HG03442 (cell line): ENCODE results near the gene CYP17A1.
"Not testable (repeated sequence)": the region's sequence is repeated elsewhere in the genome, so short reads cannot be mapped to it uniquely, and the experiment has no call there.

Source experiments
- ATAC-seq: cut with Tn5 transposase; IDR thresholded peaks from one replicate; pipeline ENCODE4 v1.9.1; 2021; ENCODE audit warnings: mild to moderate bottlenecking, moderate library complexity; ENCODE audit not compliant: unreplicated experiment

Gene CYP17A1

GRCh38 chr10:102835007-102835482 is 2.2 kb downstream of the CYP17A1 start:
- no peak for ATAC-seq

- ATAC-seq: no peak
These were observed 3.1 kb downstream of the CYP17A1 start for GRCh38 chr10:102834143-102834542.

- ATAC-seq: no peak
These were observed 4.2 kb downstream of the CYP17A1 start for GRCh38 chr10:102832987-102833386.

- no peak for ATAC-seq
These were observed 5.0 kb downstream of the CYP17A1 start for GRCh38 chr10:102832248-102832647.

DNA sequence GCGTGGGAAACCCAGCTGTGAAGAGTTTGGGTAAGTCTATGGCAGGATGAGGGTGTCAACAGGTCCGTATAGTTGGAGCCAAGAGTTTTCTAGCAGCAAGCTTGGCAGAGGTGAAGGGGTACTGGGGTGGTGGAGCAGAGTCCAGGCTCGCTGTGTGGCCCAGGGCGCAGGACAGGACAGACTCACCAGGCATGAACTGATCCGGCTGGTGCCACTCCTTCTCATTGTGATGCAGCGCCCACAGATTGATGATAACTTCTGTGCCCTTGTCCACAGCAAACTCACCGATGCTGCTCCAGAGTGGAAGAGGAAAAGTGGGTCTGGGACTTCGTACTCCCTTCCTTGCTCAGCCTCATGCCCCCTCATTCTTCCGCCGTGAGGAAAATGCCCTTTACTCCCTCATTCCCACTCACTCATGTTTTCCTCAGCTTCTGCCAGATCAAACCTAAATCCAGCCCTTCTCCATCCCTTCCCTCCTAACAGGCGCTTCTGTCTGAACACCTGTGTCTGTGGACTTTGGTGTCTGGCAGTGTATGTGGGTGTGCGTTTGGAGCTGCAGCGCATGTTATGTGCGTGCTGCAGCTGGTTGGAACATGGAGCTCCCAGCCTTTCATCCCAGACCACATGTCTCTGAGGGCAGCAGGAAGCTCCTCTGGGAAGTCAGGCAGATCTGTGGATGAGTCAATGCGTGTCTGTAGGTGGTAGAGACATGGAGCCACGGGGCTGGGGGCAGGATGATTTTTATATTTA is 5.7 kb downstream of the CYP17A1 start:
- ATAC-seq: no peak

- ATAC-seq: no peak
These were observed 9.6 kb downstream of the CYP17A1 start for GRCh38 chr10:102827597-102827975.

- ATAC-seq: no peak
These were observed 10.9 kb downstream of the CYP17A1 start for GRCh38 chr10:102826148-102826796.

GRCh38 chr10:102824664-102825063 is 12.5 kb downstream of the CYP17A1 start:
- ATAC-seq: no peak

DNA sequence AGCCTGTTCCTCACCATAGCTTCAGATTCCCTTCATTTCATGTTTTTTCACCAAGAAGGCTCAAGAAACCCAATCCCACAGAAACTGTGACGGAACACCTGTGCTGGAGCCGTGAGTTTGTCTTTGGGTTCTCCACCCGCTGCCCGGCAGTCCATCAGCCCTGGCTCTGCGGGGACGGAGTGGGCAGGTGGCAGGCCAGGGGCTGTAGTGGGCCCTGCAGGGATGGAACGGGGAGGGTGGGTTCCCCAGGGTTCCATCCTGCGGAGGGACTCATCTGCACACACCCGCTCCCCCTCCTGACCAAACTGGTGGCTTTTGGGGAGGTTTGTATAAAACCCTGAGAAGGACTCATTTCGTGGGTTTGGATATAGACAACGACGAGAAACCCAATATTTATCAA is 15.0 kb downstream of the CYP17A1 start:
- no peak for ATAC-seq

DNA sequence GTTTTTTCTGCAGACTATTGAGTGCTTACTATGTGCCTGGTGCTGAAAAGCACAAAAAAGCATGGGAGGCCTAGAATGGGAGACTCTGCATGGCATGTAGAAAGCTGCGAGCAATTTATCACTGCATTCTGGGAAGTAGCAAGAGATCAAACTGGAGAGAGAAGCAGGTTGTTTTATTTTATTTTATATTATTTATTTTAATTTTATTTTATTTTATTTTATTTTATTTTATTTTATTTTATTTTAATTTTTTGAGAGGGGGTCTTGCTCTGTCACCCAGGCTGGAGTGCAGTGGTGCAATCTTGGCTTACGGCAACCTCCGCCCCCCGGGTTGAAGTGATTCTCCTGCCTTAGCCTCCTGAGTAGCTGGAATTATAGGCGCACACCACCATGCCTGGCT is 17.2 kb downstream of the CYP17A1 start:
- not testable (repeated sequence) for ATAC-seq

- no peak for ATAC-seq
These were observed 18.2 kb downstream of the CYP17A1 start for GRCh38 chr10:102819054-102819453.

DNA sequence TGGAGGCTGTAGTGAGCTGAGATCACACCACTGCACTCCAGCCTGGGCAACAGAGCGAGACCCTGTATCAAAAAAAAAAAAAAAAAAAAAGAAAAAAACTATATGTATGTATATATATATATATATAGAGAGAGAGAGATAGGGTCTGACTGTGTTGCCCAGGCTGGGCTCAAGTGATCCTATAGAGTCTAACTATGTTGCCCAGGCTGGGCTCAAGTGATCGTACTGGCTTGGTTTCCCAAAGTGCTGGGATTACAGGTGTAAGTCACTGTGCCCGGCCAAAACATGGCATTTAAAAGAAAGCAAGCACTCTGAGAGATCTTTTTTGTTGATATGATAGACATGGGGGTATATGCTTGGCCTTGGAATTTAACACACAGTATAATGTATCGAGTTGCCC is 20.0 kb downstream of the CYP17A1 start:
- no peak for ATAC-seq

GRCh38 chr10:102815790-102816549 is 21.2 kb downstream of the CYP17A1 start:
- ATAC-seq: no peak

DNA sequence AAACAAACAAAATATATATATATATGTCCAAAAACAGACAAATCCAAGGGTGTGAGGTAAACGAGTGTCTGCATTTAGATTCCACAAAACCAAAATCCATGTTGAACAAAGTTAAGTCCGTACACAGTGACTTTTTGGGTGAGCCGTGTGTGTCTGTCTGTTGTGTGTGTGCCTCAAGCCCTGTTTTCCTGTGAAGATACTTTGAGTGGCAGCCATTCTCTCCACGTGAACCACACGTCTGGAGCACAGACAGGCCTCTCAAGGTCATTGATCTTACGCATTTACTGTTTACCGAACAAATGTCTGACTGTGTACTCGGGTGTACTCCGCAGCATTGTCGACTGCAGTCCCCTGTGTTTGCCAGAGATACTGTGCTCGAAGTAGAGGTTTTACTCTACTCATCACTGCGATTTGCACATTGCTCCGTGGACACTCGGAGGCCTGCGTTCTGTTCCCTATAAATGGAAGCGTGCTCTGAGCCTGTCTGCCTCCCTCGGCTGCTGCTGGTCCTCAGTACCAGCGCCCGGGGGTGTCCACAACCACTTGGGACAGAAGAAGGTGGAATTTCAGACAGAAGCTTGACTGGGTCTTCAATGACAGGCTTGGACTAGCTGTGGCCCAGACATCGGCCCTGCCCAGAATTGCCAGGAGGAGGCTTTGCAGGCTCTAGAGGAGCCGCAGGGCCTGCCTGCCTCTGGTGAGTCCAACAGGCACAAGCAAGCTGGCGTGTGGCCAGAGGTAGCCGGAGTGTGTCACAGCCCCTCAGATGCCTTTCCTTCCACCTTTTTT is 22.1 kb downstream of the CYP17A1 start:
- ATAC-seq: no peak

- ATAC-seq: no peak
These were observed 22.8 kb downstream of the CYP17A1 start for GRCh38 chr10:102814453-102814871.

DNA sequence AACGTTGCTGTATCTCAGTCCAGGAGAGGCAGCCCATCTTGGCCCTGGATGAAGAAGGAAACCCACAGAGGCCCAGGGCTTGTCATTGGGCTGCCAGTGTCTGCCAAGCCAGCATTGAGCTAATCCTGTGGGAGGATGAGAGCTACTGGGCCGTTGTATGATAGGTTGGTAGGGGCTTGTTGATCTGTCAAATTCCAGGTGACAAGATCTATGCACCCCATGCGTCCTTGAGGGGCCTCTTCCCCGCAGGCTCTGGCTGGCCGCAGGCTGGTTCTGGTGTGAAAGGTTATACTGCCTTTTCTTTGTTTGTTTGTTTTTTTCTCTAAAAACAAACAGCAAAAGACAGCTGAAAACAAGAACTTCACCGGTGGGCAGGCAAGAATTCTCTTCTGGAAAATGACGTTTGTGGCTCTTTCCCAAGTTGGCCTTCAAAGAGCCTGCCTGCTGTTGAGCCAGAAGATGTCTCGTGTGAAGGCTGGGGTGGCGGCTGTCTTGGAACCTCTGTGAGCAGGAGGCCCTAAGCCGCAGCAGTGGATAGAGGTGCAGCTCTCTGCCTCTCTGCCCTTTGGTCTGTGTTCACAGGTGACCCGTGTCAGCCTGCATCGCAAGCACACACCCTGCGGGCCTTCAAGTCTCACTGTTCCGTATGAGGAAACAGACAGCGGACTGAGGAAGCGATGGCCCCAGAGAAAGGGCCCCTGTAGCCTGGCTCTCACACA is 23.3 kb downstream of the CYP17A1 start:
- ATAC-seq: no peak

- ATAC-seq: no peak
These were observed 24.1 kb downstream of the CYP17A1 start for GRCh38 chr10:102813017-102813541.

- no peak for ATAC-seq
These were observed 24.9 kb downstream of the CYP17A1 start for GRCh38 chr10:102812231-102812876.

DNA sequence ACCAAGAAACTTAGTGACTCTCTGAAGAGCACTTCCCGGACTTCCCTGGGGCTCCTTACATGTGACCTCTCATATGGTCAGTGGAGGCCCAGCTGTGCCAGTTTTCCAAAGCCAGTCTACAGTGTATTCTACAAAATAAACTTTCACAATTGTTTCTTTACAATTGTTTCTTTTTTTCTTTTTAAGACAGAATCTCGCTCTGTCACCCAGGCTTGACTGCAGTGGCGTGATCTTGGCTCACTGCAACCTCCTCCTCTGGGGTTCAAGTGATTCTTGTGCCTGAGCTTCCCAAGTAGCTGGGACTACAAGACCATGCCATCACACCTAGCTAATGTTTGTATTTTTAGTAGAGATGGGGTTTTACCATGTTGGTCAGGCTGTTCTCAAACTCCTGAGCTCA is 25.9 kb downstream of the CYP17A1 start:
- no peak for ATAC-seq

DNA sequence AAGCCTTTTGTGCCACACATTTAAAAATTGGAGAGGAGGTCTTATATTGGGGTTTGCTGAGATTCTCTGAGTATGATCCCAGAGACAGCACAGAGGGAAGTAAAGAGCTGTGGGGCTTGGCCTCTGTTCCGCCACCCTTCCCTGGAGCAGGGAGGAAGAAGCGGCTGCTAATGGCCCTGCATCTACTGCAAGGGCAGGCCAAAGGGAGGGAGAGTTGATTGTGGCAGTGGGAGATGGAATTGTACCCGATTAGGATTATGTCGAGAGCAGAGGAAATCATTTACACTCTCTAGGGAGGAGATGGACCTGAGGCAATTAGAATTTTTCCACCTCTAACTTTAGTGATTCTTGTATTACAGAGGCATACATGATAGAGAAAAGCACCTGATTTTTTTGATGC is 28.8 kb downstream of the CYP17A1 start:
- ATAC-seq: no peak
